HG03066 (cell line): Measurements from ENCODE around the gene INS.

ENCODE experiments used
- ATAC-seq: cut with Tn5 transposase; IDR thresholded peaks from one replicate; pipeline ENCODE4 v1.9.1; 2021; ENCODE audit warnings: low read depth; ENCODE audit not compliant: unreplicated experiment

Gene INS

GRCh38 chr11:2149864-2150847 is 10.9 kb downstream of the INS start:
- no peak for ATAC-seq

DNA sequence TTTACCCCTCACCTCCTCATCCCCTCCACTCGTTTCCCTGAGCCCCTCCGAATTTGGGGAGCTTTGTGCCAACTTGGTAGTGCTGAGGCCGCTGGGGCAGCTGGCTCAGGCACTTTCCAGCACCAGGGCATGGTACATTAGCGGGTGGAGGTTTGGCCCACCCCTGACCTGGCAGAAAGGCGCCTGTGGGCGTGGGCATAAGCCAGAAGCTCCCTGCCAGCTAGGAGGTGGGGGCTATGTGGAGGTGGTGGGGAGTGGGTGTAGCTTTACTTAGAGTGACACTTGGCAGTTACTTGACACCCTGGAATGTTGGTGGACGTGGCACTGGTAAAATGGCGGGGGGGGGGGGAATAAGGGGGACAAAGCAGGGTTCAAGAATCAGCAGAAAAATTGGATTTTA is 11.5 kb downstream of the INS start:
- no peak for ATAC-seq

DNA sequence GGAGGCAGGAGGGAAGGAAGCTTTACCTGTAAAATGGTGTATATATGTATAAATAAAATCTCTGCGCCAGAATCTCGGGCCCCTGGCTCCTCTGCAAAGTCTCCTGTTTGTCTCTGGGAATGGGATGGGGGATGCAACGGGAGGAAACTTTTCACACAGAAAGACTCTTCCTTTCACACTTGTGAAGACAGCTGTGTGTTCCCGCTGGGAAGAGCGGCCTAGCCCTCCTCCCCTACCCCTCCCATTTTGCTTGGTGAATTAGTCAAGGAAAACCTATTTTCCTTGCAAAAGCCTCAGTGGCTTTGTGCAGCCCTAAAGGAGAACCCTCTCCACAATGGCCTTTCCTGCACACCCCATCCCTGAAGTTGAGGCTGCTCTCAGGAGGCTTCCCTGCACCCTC is 12.4 kb downstream of the INS start:
- ATAC-seq: no peak

DNA sequence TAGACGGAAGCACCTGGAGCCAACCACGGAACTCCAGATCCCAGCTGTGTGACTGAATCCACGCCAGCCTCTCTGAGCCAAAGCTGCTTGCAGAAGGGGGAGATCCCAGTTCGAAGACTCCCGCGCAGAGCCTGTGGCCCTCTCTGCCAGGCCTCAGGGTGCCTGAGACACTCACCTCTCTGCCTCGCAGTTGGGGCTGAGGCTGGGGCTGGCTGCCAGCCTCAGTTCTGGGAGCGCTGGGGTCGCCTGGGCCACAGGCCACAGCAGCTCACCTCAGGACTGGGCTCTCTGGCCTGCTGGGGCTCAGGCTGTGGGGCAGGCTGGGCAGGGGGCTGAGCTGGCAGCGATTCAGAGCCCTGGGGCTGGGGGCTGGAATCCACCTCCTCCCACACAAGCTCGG is 13.6 kb downstream of the INS start:
- ATAC-seq: no peak

GRCh38 chr11:2146051-2146450 is 15.0 kb downstream of the INS start:
- ATAC-seq: no peak

DNA sequence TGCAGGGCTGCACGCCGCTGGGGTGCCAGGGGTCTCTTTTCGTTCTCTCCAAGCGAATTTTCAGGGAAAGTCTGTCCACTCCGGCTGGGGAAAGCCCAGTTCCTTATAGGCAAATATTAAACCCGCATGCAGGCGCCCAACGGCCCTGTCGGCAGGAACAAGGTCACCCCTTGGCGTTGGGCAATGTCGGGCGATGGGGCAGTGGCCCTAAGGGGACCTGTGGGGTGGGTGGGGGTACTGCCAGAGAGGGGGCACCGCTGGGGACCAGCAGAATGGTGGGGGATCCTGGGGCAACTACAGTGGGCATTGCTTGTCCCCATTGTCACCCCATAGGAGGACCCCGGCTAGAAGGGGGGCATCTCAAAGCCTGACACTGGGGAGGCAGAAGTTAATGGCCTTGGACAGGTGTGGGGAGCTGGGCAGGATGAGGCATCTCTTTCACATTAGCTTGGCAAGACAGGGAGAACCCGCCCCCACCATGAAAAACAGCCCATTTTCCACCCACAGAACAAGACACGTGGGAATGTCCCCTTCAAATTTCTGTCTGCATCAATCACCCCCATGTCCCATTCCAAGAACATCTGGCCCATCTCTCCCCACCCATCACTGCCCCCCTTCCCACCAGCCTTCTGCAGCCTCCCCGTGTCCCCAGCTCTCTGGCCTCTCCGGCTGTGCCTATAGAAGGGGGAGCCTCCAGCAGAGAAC is 16.3 kb downstream of the INS start:
- ATAC-seq: no peak

- no peak for ATAC-seq
Observed at GRCh38 chr11:2143799-2144543, 17.0 kb downstream of the INS start.

DNA sequence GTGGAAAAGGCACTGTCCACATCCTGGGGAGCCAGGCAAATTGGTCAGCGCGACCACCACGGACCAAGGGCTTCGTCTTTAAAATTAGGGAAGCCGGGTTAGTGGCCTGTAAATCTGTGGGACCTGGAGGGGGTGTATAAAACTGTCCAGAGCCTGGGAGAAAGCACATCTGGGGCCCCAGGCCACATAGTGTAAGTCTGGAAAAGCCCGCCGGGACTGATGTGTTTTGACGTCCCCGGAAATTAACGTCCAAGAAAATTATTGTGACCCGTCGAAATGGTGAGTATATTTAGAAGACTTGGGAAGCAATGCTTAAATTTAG is 17.6 kb downstream of the INS start:
- ATAC-seq: no peak

GRCh38 chr11:2142762-2143202 is 18.2 kb downstream of the INS start:
- ATAC-seq: no peak

- no peak for ATAC-seq
Observed at GRCh38 chr11:2142300-2142759, 18.7 kb downstream of the INS start.

DNA sequence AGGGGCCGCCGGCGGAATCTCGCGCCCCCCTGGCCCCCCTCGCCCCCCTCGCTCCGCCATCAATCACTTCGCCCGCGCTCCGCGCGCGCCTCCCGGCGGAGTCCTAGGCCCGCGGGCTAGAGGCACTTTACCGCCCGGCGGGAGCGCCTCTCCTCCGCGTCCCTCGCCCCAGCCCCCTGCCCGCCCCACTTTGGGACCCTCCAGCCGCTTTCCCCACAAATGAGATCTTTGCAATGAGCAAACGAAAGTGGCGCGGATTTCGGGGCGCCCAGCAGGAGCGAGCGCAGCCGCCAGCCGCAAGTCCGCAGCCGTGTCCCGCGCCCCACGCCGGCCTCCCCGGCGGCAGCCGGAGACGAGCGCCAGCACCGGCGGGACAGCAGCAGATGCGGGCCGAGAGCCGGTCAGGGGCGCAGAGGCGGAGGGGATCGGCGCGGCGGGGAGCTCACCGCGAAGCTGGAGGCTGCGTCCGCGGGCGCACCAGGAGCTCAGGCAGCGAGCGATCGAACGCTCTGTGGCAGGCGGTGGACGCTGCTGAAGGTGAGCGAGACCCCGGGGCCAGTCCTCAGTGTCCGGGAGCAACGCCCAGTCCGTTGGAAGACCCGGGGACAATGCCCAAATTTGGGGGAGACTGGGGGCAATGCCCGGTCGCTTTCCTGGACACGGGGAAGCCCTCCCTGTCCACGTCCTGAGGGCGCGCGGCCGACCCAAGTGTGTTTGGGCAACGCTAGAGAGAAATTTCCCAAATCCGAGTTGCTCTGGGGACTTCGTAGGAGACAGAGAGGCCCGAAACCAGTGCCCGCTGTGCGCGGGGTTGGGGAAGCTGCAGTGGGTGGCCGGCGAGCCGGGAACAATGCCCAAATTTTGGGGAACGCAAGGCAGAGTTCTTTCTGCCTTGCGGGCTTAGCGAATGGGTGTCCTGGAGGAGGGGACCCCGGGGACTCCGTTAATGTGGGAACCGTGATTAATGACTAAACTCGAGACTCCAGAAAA is 20.3 kb downstream of the INS start:
- ATAC-seq: no peak

- no peak for ATAC-seq
Observed at GRCh38 chr11:2139621-2140337, 21.2 kb downstream of the INS start.

DNA sequence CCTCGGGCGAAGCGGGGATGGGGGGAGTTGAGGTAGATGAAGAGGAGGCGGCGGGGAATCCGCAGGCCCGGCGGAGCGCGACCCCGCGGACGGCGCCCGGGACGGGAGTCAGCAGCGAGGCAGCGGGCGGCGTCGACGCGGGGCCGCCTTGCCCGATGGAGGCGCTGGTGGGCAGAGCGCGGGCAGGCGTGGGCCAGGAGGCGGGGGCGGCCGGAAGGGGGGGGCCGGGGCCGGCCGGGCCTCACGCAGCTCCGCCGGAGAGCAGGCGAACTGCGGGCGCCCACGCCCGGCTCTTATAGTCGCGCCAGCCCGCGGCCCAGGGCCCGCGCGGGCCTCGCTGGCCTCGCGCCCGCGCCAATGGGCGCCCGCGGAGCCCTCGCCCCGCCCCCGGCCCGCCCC is 21.9 kb downstream of the INS start, which contains the start of gene IGF2:
Gene IGF2 (minus strand): TSS at position 267 of the 399 bp plus-strand sequence. CDS start 3,866 bp downstream, outside the sequence.
- ATAC-seq: no peak

DNA sequence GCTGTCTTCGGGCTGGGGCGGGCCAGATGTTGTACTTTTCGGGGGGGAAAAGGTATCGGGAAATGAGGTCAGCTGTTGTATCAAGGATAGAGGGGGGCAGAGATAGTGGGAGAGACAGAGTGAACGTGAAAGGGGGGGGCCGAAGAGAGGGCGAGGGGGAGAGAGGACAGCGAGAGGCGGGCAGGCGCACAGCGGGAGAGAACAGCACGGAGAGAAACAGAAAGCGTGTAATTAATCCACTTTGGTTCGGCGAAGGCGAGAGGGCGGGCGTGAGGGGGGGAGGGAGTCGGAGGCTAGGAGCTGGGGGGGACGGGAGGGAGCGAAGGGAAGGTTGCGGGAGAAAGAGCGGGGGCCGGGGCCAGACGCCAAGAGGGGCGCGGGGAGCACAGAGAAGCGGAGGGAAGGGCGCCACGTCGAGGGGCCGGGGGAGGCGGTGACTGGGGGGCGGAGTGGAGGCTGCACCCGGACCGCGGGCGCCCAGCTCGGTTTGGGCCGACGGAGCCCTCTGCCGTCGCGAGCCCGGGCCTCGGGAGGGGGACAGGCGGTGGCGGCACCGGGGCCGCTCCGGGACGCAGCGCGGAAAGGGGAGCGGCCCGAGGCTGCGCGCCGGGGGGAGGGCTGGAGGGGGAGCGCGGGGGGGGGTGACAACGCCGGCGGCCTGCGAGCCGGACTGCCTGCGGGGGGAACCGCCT is 22.4 kb downstream of the INS start:
- no peak for ATAC-seq

DNA sequence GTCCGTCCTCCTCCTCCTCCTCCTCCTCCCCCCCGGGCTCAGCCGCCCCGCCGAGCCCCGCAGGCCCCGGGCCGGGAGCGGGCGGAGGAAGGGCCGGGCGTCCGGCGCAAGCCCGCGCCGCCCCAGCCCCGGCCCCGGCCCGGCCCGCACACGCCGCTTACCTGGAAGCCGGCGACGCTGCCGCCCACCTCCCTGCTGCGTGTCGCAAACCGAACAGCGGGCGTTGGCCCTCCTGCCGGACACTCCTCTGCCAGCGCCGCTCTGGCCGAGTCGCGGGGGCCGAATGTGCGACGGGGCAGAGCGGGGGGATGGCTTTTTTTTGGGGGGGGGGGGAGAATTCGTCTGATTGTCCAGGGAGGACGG is 23.0 kb downstream of the INS start:
- no peak for ATAC-seq

DNA sequence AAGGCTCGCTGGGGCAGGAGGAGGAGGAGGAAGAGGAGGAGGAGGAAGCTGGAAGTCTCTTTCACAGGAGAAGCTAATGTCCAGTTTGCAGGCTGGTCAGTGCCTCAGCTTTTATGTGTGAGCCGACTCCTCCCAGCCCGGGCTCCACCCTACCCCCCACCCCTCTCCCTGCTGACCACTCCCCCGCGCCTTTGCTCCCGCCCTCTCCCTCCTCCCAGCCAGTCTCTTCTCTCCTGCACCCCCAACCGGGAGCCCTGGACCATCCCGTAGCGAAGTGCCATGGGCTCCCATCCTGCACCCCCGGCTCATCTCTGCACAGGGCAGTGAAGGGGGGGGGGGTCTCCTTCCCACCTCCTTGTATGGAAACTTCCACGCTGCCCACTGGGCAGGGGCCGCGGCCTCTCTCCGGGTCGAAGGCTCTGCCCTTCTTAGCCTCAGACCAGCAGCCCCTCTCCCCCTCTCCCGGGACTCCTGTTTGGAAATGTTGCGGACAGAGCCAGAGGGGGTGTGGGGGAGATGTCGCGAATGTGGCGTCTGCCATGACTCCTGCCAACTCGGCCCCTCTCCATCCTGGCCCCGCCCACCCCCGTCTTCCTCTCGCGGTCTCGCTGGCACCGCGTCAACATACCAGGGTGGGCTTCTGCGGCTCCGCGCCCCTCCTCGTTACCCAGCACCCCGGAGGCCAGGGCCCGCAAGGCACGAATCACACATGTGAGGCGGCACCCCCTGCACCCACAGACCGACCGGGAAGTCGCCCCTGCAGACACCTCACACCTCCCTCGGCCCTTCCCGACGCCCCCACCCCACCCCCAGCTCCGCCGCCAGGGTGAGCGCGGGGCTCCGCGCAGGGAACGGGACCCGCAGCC is 23.6 kb downstream of the INS start:
- no peak for ATAC-seq

- ATAC-seq: no peak
Observed at GRCh38 chr11:2136952-2137201, 24.1 kb downstream of the INS start.
